NCI-H510A (cell line): ENCODE measurements around the gene ANO3.
"Not testable (repeated sequence)": the region's sequence is repeated elsewhere in the genome, so short reads cannot be mapped to it uniquely, and the experiment has no call there.

Experiments used
- DNase-seq: peaks from one replicate; lab custom pipeline; 2025; lab: John Stamatoyannopoulos, UW

ANO3 gene

GRCh38 chr11:26575946-26576345 lies 244.0 kb downstream of the ANO3 start:
- no peak for DNase-seq

GRCh38 chr11:26578998-26579661 lies 247.2 kb downstream of the ANO3 start:
- DNase-seq = no peak

GRCh38 chr11:26579683-26580082 lies 247.8 kb downstream of the ANO3 start:
- DNase-seq = no peak

- no peak for DNase-seq
Measured at GRCh38 chr11:26580929-26581328, 249.0 kb downstream of the ANO3 start.

- no peak for DNase-seq
Measured at GRCh38 chr11:26583550-26583949, 251.6 kb downstream of the ANO3 start.

- no peak for DNase-seq
Measured at GRCh38 chr11:26584818-26585217, 252.9 kb downstream of the ANO3 start.

- DNase-seq = no peak
Measured at GRCh38 chr11:26587073-26587472, 255.1 kb downstream of the ANO3 start.

- no peak for DNase-seq
Measured at GRCh38 chr11:26593691-26594090, 261.8 kb downstream of the ANO3 start.

- DNase-seq = not testable (repeated sequence)
Measured at GRCh38 chr11:26595207-26595865, 263.4 kb downstream of the ANO3 start.

GRCh38 chr11:26597049-26597689 lies 265.2 kb downstream of the ANO3 start:
- not testable (repeated sequence) for DNase-seq

- DNase-seq = no peak
Measured at GRCh38 chr11:26597899-26598298, 266.0 kb downstream of the ANO3 start.

GRCh38 chr11:26599425-26599824 lies 267.5 kb downstream of the ANO3 start:
- no peak for DNase-seq

GRCh38 chr11:26599876-26600434 lies 268.0 kb downstream of the ANO3 start:
- no peak for DNase-seq

GRCh38 chr11:26607725-26608506 lies 276.0 kb downstream of the ANO3 start:
- DNase-seq = no peak

GRCh38 chr11:26608507-26609146 lies 276.7 kb downstream of the ANO3 start:
- DNase-seq = no peak

GRCh38 chr11:26613759-26614158 lies 281.8 kb downstream of the ANO3 start:
- DNase-seq = no peak

- no peak for DNase-seq
Measured at GRCh38 chr11:26618441-26618840, 286.5 kb downstream of the ANO3 start.

GRCh38 chr11:26620282-26621045 lies 288.5 kb downstream of the ANO3 start:
- no peak for DNase-seq

GRCh38 chr11:26621132-26621531 lies 289.2 kb downstream of the ANO3 start:
- no peak for DNase-seq

- DNase-seq = no peak
Measured at GRCh38 chr11:26622181-26622580, 290.3 kb downstream of the ANO3 start.

- no peak for DNase-seq
Measured at GRCh38 chr11:26623076-26623659, 291.2 kb downstream of the ANO3 start.
